HL-60 (cell line): ENCODE results near the gene SELENOK.

ENCODE experiments used
- POLR2AphosphoS5 ChIP-seq: IDR thresholded peaks from 2 replicates; pipeline ENCODE4 v1.6.1; 2012; ENCODE audit warnings: low read depth
- TF ChIP-seq, protein P1 (sequence below): IDR thresholded peaks from one replicate; pipeline ENCODE4 v1.5.1; 2011; ENCODE audit warnings: low read length, control low read depth, inconsistent platforms; ENCODE audit not compliant: insufficient read depth
- TF ChIP-seq, protein P2 (sequence below): IDR thresholded peaks from 2 replicates; pipeline ENCODE4 v1.6.1; 2012; ENCODE audit warnings: low read depth; ENCODE audit not compliant: insufficient replicate concordance

DNA sequence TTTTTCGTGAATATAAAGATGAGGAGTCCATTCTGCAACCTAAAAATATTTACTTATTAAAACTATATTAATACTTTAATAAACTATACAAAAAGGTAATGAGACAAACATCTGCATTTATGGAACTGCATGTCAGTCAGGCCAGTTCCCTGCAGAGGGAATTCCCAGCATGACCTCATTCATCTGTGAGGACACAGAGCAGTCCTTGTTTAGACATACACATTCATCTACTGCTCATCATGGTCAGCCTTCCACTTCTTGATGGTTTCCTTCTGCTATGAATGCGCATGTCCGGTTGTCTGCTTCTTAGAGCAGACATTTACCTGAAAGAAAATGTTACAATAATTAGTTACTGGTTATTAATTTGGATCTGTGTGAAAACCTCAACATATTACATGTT lies 6.4 kb downstream of the SELENOK start:
- TF ChIP-seq, protein P1, sequence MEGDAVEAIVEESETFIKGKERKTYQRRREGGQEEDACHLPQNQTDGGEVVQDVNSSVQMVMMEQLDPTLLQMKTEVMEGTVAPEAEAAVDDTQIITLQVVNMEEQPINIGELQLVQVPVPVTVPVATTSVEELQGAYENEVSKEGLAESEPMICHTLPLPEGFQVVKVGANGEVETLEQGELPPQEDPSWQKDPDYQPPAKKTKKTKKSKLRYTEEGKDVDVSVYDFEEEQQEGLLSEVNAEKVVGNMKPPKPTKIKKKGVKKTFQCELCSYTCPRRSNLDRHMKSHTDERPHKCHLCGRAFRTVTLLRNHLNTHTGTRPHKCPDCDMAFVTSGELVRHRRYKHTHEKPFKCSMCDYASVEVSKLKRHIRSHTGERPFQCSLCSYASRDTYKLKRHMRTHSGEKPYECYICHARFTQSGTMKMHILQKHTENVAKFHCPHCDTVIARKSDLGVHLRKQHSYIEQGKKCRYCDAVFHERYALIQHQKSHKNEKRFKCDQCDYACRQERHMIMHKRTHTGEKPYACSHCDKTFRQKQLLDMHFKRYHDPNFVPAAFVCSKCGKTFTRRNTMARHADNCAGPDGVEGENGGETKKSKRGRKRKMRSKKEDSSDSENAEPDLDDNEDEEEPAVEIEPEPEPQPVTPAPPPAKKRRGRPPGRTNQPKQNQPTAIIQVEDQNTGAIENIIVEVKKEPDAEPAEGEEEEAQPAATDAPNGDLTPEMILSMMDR = no peak
- TF ChIP-seq, protein P2, sequence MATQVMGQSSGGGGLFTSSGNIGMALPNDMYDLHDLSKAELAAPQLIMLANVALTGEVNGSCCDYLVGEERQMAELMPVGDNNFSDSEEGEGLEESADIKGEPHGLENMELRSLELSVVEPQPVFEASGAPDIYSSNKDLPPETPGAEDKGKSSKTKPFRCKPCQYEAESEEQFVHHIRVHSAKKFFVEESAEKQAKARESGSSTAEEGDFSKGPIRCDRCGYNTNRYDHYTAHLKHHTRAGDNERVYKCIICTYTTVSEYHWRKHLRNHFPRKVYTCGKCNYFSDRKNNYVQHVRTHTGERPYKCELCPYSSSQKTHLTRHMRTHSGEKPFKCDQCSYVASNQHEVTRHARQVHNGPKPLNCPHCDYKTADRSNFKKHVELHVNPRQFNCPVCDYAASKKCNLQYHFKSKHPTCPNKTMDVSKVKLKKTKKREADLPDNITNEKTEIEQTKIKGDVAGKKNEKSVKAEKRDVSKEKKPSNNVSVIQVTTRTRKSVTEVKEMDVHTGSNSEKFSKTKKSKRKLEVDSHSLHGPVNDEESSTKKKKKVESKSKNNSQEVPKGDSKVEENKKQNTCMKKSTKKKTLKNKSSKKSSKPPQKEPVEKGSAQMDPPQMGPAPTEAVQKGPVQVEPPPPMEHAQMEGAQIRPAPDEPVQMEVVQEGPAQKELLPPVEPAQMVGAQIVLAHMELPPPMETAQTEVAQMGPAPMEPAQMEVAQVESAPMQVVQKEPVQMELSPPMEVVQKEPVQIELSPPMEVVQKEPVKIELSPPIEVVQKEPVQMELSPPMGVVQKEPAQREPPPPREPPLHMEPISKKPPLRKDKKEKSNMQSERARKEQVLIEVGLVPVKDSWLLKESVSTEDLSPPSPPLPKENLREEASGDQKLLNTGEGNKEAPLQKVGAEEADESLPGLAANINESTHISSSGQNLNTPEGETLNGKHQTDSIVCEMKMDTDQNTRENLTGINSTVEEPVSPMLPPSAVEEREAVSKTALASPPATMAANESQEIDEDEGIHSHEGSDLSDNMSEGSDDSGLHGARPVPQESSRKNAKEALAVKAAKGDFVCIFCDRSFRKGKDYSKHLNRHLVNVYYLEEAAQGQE = no peak
- TF ChIP-seq POLR2AphosphoS5 = no peak
